GM19351 (cell line): Measurements from ENCODE around the gene LURAP1L.

Experiments used
- ATAC-seq: cut with Tn5 transposase; IDR thresholded peaks from one replicate; pipeline ENCODE4 v1.9.1; 2021; ENCODE audit warnings: mild to moderate bottlenecking, moderate library complexity; ENCODE audit not compliant: unreplicated experiment

The LURAP1L gene

GRCh38 chr9:12811935-12812334 is 37.1 kb downstream of the LURAP1L start:
- ATAC-seq: no peak

DNA sequence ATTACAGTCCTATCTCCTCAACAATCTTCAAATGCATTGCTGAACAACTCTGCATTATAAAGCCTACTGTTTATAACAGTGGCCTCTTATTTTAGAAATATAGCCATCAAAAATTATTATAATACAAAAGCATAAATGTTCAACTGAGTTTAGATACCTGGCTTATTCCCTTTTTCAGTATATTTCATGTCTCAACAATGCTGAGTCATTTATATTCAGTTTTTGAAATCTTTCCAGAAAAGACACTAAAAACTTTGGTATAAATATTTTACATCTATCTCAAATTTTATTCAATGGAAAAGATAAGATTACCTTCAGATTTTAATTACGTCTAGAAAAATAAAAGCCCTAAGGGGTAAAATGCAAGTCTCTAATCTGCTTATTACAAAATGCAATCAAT is 37.9 kb downstream of the LURAP1L start:
- no peak for ATAC-seq

DNA sequence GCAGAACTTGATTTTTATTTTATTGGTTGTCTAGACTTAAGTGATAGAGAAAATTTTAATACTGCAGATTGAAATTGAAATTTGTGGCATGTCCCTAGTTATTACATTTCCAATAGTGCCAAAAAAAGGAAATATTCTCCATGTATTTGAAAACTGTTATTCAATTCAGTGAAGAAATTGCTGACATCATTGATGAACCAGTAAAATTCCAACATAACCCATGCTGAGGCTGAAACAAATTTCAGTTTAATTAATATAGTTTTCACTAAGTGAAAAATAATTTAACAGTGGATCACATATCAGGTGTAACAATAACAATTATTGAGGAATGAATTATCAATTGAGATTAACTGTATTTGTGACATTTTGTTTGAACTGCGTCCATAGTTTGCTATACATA is 38.7 kb downstream of the LURAP1L start:
- no peak for ATAC-seq

DNA sequence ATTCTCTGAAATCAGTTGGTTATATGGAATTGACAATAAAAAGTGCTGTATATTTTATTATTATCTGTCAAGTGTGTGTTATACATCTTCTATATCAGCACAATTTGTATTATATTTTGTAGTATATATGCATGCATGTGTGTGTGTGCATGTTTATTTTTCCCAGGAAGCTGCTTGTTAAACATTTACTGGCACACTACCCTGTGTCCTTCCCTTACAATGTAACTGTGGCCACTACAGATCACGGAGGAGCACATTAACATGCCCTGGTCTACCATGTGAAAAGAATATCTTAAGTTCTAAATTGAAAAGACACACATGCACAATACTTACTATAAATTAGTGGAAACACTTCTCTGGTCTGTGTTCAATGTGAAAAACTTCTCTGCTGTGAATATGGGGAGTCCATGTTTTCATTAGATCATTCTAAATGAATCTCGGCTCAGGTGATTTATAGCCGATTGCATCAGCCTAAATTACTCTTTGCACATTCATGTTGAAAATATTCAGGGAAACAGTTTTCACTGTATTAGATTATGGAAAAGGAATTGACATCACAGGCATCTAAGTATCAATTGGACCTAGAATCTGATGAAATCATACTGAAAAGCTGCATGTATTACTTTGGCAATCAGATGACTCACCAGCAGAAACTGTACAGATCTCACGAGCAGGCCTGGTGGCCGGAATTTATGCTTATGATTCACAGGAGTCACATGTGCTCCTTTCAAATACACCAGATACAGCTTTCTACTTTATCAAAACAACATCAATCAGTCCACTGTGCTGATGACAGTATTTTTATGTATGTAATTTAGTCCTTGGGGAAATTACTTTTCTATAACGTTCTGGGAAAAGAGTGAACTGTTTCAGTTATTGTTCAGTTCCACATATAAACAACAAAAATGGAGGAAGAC is 39.4 kb downstream of the LURAP1L start:
- ATAC-seq: peak; percentile 68

DNA sequence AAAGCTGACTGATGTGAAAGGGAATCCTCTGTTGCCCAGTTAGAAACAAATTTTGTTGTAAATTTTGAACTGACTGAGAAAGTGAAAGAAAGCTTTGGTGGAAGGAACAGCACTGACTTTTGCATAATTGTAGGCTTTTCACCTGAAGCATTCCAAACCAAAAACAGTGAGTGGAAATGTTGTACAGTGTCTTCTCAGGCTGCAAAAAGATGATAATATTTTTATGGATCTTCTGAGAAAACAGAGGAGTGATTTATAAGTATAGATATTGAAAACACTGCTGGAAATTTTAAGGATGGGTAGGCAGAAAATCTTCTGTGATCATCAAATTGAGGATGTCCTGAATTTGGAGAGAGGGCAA is 40.0 kb downstream of the LURAP1L start:
- peak; percentile 15 for ATAC-seq

- no peak for ATAC-seq
These were observed 41.1 kb downstream of the LURAP1L start for GRCh38 chr9:12815888-12816287.

GRCh38 chr9:12816656-12817101 is 41.9 kb downstream of the LURAP1L start:
- no peak for ATAC-seq

DNA sequence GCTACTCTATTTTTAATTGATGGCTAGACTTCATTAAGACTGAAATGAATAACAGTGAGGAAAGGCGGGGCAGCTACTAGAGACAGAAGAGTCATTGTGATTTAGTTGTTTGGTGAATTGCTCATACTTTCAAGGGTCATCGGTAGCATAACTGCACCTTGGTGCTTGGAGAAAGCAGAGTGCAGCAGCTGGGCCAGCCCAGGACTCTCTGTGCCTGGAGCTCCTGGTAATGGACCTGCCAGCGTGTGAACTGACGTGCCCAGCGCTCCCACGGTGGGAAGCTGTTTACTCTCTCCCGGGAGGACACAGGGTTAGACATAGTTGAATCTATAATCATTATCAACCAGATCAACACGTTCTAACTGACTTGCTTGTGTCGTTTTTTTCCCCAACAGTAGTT is 42.9 kb downstream of the LURAP1L start:
- ATAC-seq: no peak

- no peak for ATAC-seq
These were observed 43.7 kb downstream of the LURAP1L start for GRCh38 chr9:12818431-12819000.

DNA sequence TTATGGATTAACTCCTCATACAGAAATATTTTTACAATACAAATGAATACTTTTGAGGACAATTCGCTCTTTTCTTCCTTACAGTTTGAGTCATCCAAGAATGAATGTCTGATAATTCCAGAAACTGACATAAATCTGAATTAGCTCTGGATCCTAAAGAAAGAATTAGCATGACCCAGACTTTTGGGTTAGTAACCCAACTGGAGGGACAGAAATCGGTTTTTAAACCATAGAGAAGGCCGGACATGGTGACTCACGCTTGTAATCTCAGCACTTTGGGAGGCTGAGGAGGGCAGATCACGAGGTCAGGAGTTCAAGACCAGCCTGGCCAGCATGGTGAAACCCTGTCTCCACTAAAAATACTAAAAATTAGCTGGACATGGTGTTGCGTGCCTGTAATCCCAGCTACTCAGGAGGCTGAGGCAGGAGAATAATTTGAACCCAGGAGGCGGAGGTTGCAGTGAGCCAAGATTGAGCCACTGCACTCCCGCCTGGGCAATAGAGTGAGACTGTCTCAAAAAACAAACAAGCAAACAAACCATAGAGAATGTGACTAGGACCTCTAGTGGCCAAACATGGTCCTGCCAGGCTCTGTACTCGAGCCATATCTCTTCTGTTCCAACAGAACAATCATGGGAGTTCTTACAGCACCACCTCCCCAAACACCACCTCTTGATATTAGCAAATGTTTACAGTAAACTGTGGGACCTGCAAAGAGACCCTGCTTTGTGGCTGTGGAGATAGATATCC is 44.8 kb downstream of the LURAP1L start:
- ATAC-seq: peak; percentile 67

DNA sequence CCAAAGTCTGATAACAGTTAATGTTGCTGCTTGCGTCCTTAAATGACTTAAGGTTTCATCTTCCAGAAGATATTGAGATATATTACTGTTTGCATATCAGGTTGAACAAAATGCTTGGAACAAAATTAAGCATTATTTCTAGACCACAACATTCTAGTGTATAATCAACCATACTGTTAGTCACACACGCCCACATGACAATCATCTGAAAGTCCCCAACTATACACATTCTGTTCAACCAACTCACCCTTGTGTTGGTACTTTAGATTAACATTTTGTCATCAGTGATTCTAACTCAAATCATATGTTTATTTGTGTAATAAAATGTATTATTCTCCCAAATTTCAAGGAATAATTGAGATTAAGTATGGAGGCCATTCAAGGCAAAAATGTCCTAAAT is 47.3 kb downstream of the LURAP1L start:
- ATAC-seq: no peak

DNA sequence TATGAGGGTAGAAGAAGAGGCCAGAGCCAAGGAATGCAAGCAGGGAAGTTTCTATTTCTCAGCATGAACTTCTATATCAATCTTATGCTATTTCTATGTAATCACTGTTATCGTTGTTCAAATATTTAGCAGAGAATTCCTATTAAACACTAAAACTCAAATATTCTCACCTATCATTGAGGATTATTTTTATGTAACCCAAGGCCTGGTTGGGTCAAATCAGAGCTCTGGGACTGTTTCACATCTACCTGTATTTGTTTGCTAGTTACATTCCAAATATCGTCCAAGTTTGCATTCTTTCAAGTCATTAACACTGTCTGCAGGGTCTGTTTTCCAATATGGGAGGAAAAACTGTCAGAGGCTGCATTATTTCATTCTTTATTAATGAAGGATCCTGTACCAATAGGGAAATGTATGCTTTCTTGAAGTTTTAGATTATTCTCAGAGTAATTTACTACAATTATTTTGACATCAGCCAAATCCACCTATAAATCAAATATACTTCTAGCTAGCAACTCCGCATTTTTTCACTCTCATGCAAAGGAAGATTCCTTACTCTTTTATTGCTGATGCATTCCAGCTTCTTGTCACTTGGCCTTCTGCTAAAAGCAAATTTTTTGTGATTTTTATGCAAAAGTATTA is 52.2 kb downstream of the LURAP1L start:
- no peak for ATAC-seq

GRCh38 chr9:12833701-12834100 is 58.9 kb downstream of the LURAP1L start:
- no peak for ATAC-seq

DNA sequence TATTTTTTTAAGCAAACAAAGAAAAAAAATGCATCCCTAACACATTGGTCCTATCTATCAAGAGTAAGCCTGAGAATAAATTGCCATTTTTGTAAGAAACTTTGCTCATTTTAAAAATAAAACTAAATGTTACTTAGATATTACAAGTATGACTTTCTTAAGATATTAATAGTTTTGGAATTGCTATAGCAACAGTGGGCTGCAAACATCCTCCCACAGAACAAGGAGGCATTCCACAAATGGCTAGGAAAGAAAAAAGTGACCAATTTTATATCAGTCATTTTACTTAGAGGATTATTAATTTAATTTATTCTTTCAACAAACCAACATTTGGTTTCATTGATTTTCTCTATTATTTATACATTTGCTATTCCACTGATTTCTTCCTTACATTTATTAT is 63.7 kb downstream of the LURAP1L start:
- no peak for ATAC-seq

- ATAC-seq: no peak
These were observed 68.9 kb downstream of the LURAP1L start for GRCh38 chr9:12843735-12844134.

DNA sequence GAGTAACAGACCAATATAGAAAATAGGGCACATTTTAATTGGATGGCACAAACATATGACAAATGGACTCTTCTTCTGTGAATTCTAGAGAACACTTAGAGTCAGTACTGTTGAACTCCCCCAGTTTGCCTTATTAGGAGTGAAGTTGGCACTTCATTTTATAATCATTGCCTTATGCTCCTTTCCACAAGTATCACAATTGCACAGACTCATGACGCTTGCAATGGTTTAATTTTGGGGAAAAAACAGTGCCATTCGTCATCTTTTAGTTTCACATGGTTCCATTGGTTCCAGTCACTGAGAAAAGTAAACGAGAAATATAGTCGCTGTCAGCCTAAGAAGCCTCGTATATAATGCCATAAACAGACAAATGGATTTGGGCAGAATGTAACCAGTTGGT is 71.2 kb downstream of the LURAP1L start:
- no peak for ATAC-seq

DNA sequence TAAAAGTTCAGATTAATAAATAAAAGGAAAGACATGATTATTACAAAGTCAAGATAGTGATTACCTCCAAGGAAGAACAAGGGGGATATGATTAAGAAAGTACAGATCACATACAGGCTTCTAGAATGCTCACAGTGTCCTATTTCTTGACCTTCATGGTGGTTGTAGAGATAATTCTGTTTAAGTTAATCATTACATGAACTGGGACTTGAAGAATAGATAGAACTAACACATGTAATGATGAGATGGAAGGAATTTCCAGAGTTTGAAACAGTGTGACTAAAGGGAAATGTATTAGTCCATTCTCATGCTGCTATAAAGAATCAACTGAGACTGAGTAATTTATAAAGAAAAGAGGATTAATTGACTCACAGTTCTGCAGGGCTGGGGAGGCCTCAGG is 72.7 kb downstream of the LURAP1L start:
- no peak for ATAC-seq

DNA sequence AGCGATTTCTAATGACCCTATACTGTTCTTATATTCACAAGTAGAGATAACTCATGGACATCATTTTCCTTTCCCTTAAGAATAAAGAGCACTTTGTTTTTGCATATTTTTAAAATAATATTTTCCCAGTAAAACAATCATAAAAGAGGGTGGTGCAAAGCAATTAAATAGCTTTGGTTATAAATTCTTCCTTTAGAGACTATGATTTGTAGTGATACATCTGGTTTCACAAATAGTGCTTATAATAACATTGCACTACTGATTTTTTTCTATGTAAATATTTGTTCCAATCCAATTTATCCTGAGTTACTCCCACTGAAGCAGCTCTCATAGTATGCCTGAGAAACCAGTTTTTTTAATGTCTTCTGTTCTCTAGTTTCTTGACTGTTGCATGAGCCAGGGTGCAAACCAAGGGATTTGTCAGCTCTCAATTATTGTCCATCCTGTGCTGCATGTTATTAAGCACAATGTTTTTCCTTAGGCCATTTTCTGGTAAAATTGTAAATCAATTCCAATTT is 74.7 kb downstream of the LURAP1L start:
- no peak for ATAC-seq

DNA sequence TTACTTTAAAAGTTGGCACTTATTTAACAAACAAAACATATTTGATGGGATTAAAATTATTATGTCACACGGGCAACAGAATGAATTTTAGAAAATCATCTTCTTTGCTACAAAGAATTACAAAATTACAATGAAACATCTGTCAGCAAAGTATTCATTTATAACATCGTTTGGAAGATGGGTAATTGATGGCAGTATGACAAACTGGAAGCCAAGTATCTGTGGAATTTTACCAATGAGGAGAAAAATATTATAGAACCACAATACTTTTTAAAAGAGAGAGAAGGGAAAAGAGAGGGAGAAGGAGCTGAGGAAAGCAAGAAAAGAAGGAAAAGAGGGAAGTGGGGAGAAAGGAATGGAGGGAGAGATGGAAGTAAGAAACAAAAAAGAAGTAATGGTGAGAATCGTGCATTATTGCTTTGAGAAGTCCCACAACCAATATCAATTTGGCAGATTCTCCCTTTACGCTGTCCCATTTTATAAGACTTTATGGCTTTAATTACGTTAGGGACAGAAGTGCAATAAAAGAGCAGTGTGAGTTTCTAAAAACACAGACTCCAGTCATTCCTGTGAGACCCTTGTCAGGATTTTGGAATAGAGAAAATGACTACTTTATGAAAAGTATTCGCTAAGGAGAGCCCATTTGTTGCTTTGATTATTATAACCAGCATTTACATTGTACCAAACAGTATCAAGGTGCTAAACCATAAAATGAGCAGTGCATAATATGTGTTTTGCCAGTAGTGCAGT is 76.7 kb downstream of the LURAP1L start:
- ATAC-seq: no peak

- ATAC-seq: no peak
These were observed 78.2 kb downstream of the LURAP1L start for GRCh38 chr9:12853051-12853450.
